GM18907 (cell line): ENCODE results near the gene LAS1L.
"Not testable (repeated sequence)": the region's sequence is repeated elsewhere in the genome, so short reads cannot be mapped to it uniquely, and the experiment has no call there.

Experiments used
- ATAC-seq: cut with Tn5 transposase; IDR thresholded peaks from one replicate; pipeline ENCODE4 v1.9.1; 2021; ENCODE audit warnings: mild to moderate bottlenecking, moderate library complexity; ENCODE audit not compliant: unreplicated experiment

LAS1L gene

GRCh38 chrX:65518980-65519379 is 15.6 kb downstream of the LAS1L start:
- not testable (repeated sequence) for ATAC-seq

- no peak for ATAC-seq
Observed at GRCh38 chrX:65517923-65518322, 16.7 kb downstream of the LAS1L start.

- ATAC-seq: no peak
Observed at GRCh38 chrX:65516756-65517155, 17.8 kb downstream of the LAS1L start.

- ATAC-seq: no peak
Observed at GRCh38 chrX:65513610-65514009, 21.0 kb downstream of the LAS1L start.

GRCh38 chrX:65509400-65509799 is 25.2 kb downstream of the LAS1L start:
- no peak for ATAC-seq

- no peak for ATAC-seq
Observed at GRCh38 chrX:65508851-65509250, 25.7 kb downstream of the LAS1L start.

GRCh38 chrX:65502618-65503017 is 32.0 kb downstream of the LAS1L start:
- ATAC-seq: no peak

GRCh38 chrX:65493431-65493830 is 41.2 kb downstream of the LAS1L start:
- ATAC-seq: no peak

GRCh38 chrX:65491620-65492019 is 43.0 kb downstream of the LAS1L start:
- no peak for ATAC-seq

GRCh38 chrX:65488495-65488894 is 46.1 kb downstream of the LAS1L start:
- no peak for ATAC-seq

- no peak for ATAC-seq
Observed at GRCh38 chrX:65480960-65481359, 53.6 kb downstream of the LAS1L start.

- ATAC-seq: not testable (repeated sequence)
Observed at GRCh38 chrX:65479102-65479501, 55.5 kb downstream of the LAS1L start.

GRCh38 chrX:65476564-65476963 is 58.0 kb downstream of the LAS1L start:
- no peak for ATAC-seq

- ATAC-seq: no peak
Observed at GRCh38 chrX:65463550-65463949, 71.0 kb downstream of the LAS1L start.
